IMR-90 (cell line): ENCODE measurements around the gene ASB6. TPM values are rescaled to one million over a fixed set of nuclear protein-coding genes. Genes with fewer than 3 reads are reported as not detected.

Experiments used
- ATAC-seq: fragments of 200-7000 bp; cut with Tn5 transposase; 2 replicates; pipeline ENCODE4 v1.9.1; 2020; ENCODE audit warnings: low read depth, mild to moderate bottlenecking, moderate library complexity
- Bru-seq: library from RNA; stranded (reverse); fragments of 400-500 nt; gene quantifications from one replicate; lab custom pipeline; 2021; lab: Mats Ljungman, UMichigan
- BruChase-seq, 2 experiments: library from RNA; stranded (reverse); fragments of 400-500 nt; gene quantifications; one replicate each; lab custom pipeline; 2021; lab: Mats Ljungman, UMichigan
- BruUV-seq: library from RNA; stranded (reverse); fragments of 400-500 nt; replicated peaks from 2 replicates; lab custom pipeline; 2021; lab: Mats Ljungman, UMichigan
- CTCF ChIA-PET: fragments of 300-600 bp; formaldehyde crosslinking; extraction: SDS; loops from one replicate; lab custom pipeline; 2021; ENCODE audit warnings: antibody characterized with exemption; lab: Yijun Ruan, JAX
- POLR2A ChIA-PET: fragments of 300-600 bp; sonication (Branson Sonifier 250); formaldehyde crosslinking; loops from one replicate; lab custom pipeline; 2022; ENCODE audit warnings: antibody characterized with exemption; ENCODE audit not compliant: unreplicated experiment; lab: Charles Lee
- DNase-seq: peaks from one replicate; pipeline ENCODE4 v3.0.0; 2013
- H2AFZ ChIP-seq: replicated peaks from 2 replicates; pipeline ENCODE3; 2013; ENCODE audit warnings: low read length, mild to moderate bottlenecking; ENCODE audit not compliant: poor library complexity
- H2AK5ac ChIP-seq: 2 replicates; pipeline ENCODE4 v1.6.1; 2013; ENCODE audit warnings: low read depth, low read length, inconsistent platforms
- H2AK9ac ChIP-seq: replicated peaks from 2 replicates; pipeline ENCODE3; 2013; ENCODE audit warnings: mild to moderate bottlenecking, low read depth, low read length, moderate library complexity; ENCODE audit not compliant: poor library complexity
- H2BK120ac ChIP-seq: 2 replicates; pipeline ENCODE4 v1.6.1; 2013; ENCODE audit warnings: low read depth, low read length, inconsistent platforms
- H2BK15ac ChIP-seq: 3 replicates; pipeline ENCODE4 v1.6.1; 2013; ENCODE audit warnings: low read depth, low read length, inconsistent platforms
- H2BK20ac ChIP-seq: 2 replicates; pipeline ENCODE4 v1.6.1; 2013; ENCODE audit warnings: low read depth, mild to moderate bottlenecking, inconsistent platforms, low read length, moderate library complexity
- H2BK5ac ChIP-seq: 2 replicates; pipeline ENCODE4 v1.6.1; 2013; ENCODE audit warnings: mild to moderate bottlenecking, low read depth, low read length, inconsistent platforms; ENCODE audit not compliant: poor library complexity, severe bottlenecking
- H3K14ac ChIP-seq: replicated peaks from 2 replicates; pipeline ENCODE4 v1.6.1; 2013; ENCODE audit warnings: low read depth, low read length, inconsistent platforms
- H3K18ac ChIP-seq: 2 replicates; pipeline ENCODE4 v1.6.1; 2013; ENCODE audit warnings: low read depth, low read length, control low read depth
- H3K23ac ChIP-seq: 2 replicates; pipeline ENCODE4 v1.6.1; 2013; ENCODE audit warnings: low read depth, low read length, inconsistent platforms
- H3K27ac ChIP-seq: 2 replicates; pipeline ENCODE4 v1.5.1; 2013; ENCODE audit warnings: mild to moderate bottlenecking, control low read depth, low read length; ENCODE audit not compliant: insufficient read depth
- H3K27me3 ChIP-seq: 2 replicates; pipeline ENCODE4 v1.6.1; 2013; ENCODE audit warnings: low read length; ENCODE audit not compliant: control insufficient read depth, insufficient read depth
- H3K36me3 ChIP-seq: 2 replicates; pipeline ENCODE4 v1.6.1; 2013; ENCODE audit warnings: low read length, mixed read lengths; ENCODE audit not compliant: control insufficient read depth, insufficient read depth
- H3K4ac ChIP-seq: 2 replicates; pipeline ENCODE4 v1.6.1; 2013; ENCODE audit warnings: low read depth, low read length, inconsistent platforms
- H3K4me1 ChIP-seq: 2 replicates; pipeline ENCODE4 v1.6.1; 2013; ENCODE audit warnings: low read length, mixed read lengths; ENCODE audit not compliant: control insufficient read depth, insufficient read depth
- H3K4me2 ChIP-seq: 2 replicates; pipeline ENCODE4 v1.6.1; 2013; ENCODE audit warnings: low read depth, mild to moderate bottlenecking, control low read depth, low read length, moderate library complexity
- H3K4me3 ChIP-seq: 2 replicates; pipeline ENCODE4 v1.5.1; 2013; ENCODE audit warnings: low read depth, mild to moderate bottlenecking, control low read depth, low read length, moderate library complexity; ENCODE audit not compliant: insufficient read depth
- H3K56ac ChIP-seq: 2 replicates; pipeline ENCODE4 v1.6.1; 2013; ENCODE audit warnings: low read length, inconsistent platforms; ENCODE audit not compliant: insufficient read depth; ENCODE audit errors: extremely low read depth
- H3K79me1 ChIP-seq, 2 experiments: 2 replicates each; pipeline ENCODE4 v1.6.1; 2013; ENCODE audit warnings: low read length in 2 of 2, inconsistent platforms in 1 of 2, low read depth in 1 of 2
- H3K9ac ChIP-seq: 2 replicates; pipeline ENCODE4 v1.6.1; 2013; ENCODE audit warnings: low read depth, low read length, control low read depth
- H3K9me1 ChIP-seq: 2 replicates; pipeline ENCODE4 v1.6.1; 2013; ENCODE audit warnings: low read length, inconsistent platforms; ENCODE audit not compliant: insufficient read depth
- H3K9me3 ChIP-seq: 2 replicates; pipeline ENCODE4 v1.6.1; 2013; ENCODE audit warnings: low read length; ENCODE audit not compliant: control insufficient read depth, insufficient read depth
- H4K20me1 ChIP-seq: 2 replicates; pipeline ENCODE4 v1.6.1; 2013; ENCODE audit warnings: low read length, inconsistent platforms; ENCODE audit not compliant: insufficient read depth
- H4K5ac ChIP-seq: 2 replicates; pipeline ENCODE4 v1.6.1; 2013; ENCODE audit warnings: mild to moderate bottlenecking, low read depth, low read length, control low read depth
- H4K8ac ChIP-seq, 2 experiments: 2 replicates each; pipeline ENCODE4 v1.6.1; 2013; ENCODE audit warnings: low read depth in 2 of 2, low read length in 2 of 2, control low read depth in 1 of 2, inconsistent platforms in 1 of 2
- H4K91ac ChIP-seq: 2 replicates; pipeline ENCODE4 v1.6.1; 2013; ENCODE audit warnings: low read depth, low read length, inconsistent platforms; ENCODE audit not compliant: insufficient read depth
- CEBPB ChIP-seq: IDR thresholded peaks from 2 replicates; pipeline ENCODE4 v1.6.1; 2012; ENCODE audit warnings: low read depth, low read length, improper control_type of control experiment
- CHD1 ChIP-seq: IDR thresholded peaks from 2 replicates; pipeline ENCODE4 v1.6.1; 2012; ENCODE audit warnings: low read depth, low read length, improper control_type of control experiment
- FOS ChIP-seq: fragments of 150-350 bp; IDR thresholded peaks from 2 replicates; pipeline ENCODE4 v1.6.1; 2016; ENCODE audit warnings: low read depth, low read length
- MAZ ChIP-seq: IDR thresholded peaks from 2 replicates; pipeline ENCODE4 v1.6.1; 2012; ENCODE audit warnings: low read depth, mild to moderate bottlenecking, low read length, improper control_type of control experiment, moderate library complexity, borderline replicate concordance
- MXI1 ChIP-seq: IDR thresholded peaks from 2 replicates; pipeline ENCODE4 v1.6.1; 2012; ENCODE audit warnings: low read depth, mild to moderate bottlenecking, low read length, moderate library complexity, borderline replicate concordance
- NFE2L2 ChIP-seq: fragments of 150-350 bp; IDR thresholded peaks from 2 replicates; pipeline ENCODE4 v1.6.1; 2016; ENCODE audit warnings: low read depth, mild to moderate bottlenecking, low read length
- POLR2A ChIP-seq: IDR thresholded peaks from 2 replicates; pipeline ENCODE4 v1.6.1; 2012; ENCODE audit warnings: mild to moderate bottlenecking, low read depth, low read length
- RCOR1 ChIP-seq: IDR thresholded peaks from 2 replicates; pipeline ENCODE4 v1.6.1; 2012; ENCODE audit warnings: mild to moderate bottlenecking, low read length, improper control_type of control experiment; ENCODE audit not compliant: insufficient replicate concordance
- RFX5 ChIP-seq: IDR thresholded peaks from 2 replicates; pipeline ENCODE4 v1.8.0; 2012; ENCODE audit warnings: low read depth, mild to moderate bottlenecking, low read length, moderate library complexity
- WGBS, 2 experiments: methylation state at CpG; one replicate each; pipeline versions ENCODE4 v1.1.5 to v1.1.7; 2013; ENCODE audit warnings: missing lambda C conversion rate in 2 of 2; ENCODE audit not compliant: insufficient read length in 1 of 2; ENCODE audit errors: extremely low coverage in 2 of 2; 5-methylcytosine and 5-hydroxymethylcytosine counted together
- dilution Hi-C: fragments of 300-500 bp; cut with HindIII; formaldehyde crosslinking; loops from one replicate; pipeline ENCODE4 v1.14.3; 2018; ENCODE audit warnings: low sequenced_read_pairs; ENCODE audit not compliant: unreplicated experiment
- in situ Hi-C: fragments of 300-500 bp; cut with MboI; formaldehyde crosslinking; loops from 3 replicates; pipeline ENCODE4 v1.14.3; 2019; ENCODE audit warnings: low sequenced_read_pairs, inconsistent platforms, mixed read lengths
- intact Hi-C: fragments of 100-400 bp; cut with micrococcal nuclease; formaldehyde crosslinking; loops from 2 replicates; pipeline ENCODE4 v1.10.0; 2022
- long read RNA-seq: library from polyadenylated mRNA; unstranded; transcript quantifications from one replicate; pipeline ENCODE4 v2.0.0, GENCODE V29; 2021; ENCODE audit not compliant: unreplicated experiment
- polyA plus RNA-seq, 3 experiments: library from polyadenylated mRNA; depleted of rRNA; stranded (reverse); fragments of >200 nt; gene quantifications; 2 replicates each; pipeline ENCODE4 v1.2.3, GENCODE V29; 2012; ENCODE audit warnings: low replicate concordance in 1 of 3
- total RNA-seq: library from RNA; depleted of rRNA; stranded (reverse); fragments of >200 nt; gene quantifications from 2 replicates; pipeline ENCODE4 v1.2.3, GENCODE V29; 2012; rRNA removed
- TF ChIP-seq, protein P1 (sequence below): fragments of 150-350 bp; IDR thresholded peaks from 2 replicates; pipeline ENCODE4 v1.6.1; 2017; ENCODE audit warnings: mild to moderate bottlenecking, antibody characterized with exemption, low read length, low read depth
- TF ChIP-seq, protein P2 (sequence below): fragments of 150-350 bp; IDR thresholded peaks from 2 replicates; pipeline ENCODE4 v1.6.1; 2016; ENCODE audit warnings: low read depth, mild to moderate bottlenecking, low read length, moderate library complexity, borderline replicate concordance

The ASB6 gene, protein sequence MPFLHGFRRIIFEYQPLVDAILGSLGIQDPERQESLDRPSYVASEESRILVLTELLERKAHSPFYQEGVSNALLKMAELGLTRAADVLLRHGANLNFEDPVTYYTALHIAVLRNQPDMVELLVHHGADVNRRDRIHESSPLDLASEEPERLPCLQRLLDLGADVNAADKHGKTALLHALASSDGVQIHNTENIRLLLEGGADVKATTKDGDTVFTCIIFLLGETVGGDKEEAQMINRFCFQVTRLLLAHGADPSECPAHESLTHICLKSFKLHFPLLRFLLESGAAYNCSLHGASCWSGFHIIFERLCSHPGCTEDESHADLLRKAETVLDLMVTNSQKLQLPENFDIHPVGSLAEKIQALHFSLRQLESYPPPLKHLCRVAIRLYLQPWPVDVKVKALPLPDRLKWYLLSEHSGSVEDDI
- total RNA-seq (9.4 and 9.7 TPM in 2 replicates), polyA plus RNA-seq (2012; rRNA removed) (28.9 and 31.4 TPM in 2 replicates), Bru-seq, nascent RNA (percentile 63 among the genes with signal in this experiment), BruChase-seq, experiment 1, labeled RNA remaining after a 6-hour chase (percentile 62 among the genes with signal in this experiment), BruChase-seq, experiment 2, labeled RNA remaining after a 2-hour chase (percentile 86 among the genes with signal in this experiment)
- 22.2 and 27.8 TPM in 2 replicates for polyA plus RNA-seq (2012; cell fraction: cytosol; rRNA removed)
- polyA plus RNA-seq (2012; cell fraction: nucleus; rRNA removed; ENCODE audit: low replicate concordance), result 42.0 and 79.1 TPM in 2 replicates
- long read RNA-seq, transcript ASB6-201 (6 exons, 2,330 nt), result major isoform, 40 of 51 reads
- long read RNA-seq, partial matches to known transcripts, result 1 of 51 reads
- long read RNA-seq, other reads (novel, unspliced or antisense), result 10 of 51 reads

DNA sequence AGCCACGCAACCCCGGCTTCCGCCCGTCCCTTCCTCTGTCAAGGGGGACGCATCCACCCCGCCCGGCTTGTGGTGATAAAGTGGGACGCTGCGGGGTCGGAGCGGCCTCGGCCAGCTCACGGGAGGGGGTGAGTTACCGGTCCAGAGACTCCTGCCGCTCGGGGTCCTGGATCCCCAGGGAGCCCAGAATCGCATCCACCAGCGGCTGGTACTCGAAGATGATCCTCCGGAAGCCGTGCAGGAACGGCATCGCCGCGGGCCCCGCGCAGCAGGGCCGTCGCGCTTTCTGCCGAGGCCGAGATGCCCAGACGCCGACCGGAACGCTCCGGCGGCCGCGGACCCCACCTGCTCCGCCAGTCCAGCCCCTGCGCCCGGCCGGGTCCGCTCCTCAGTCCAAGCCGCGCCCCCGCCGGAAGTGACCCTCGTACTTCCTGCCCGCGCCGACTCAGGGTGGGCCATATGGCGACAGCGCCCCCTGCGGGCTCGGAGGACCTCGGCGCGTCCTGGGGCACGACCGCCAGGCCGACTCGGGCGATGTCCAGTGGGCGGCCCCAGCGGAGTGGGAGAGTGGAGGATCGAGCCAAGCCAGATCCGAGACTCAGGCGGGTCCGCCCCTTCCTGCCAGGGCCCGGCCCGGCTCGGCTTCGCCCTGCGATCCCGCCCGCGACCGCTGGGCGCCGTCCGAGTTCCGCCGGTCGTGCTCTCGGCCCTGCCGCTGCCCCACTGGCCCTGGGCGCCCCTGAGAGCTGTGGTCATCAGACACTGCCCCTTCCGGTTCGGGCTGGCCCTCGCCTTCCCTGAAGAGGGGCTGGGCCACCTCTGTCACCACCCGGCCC lies at the start of gene ASB6:
TSS of gene ASB6 (minus strand) at position 402 of the 836 bp plus-strand sequence. CDS start at position 250, 152 bp downstream.
- no TSS peak for BruUV-seq
- intact Hi-C loops, result loop anchor here (1.0 kb wide), 4 partner anchors 70 to 141 kb away; no protein-coding TSS in a partner anchor
- TF ChIP-seq FOS, result no peak
- TF ChIP-seq RFX5, result no peak
- no peak for TF ChIP-seq RCOR1
- TF ChIP-seq CEBPB, result no peak
- TF ChIP-seq MAZ, result peak; percentile 93
- TF ChIP-seq, protein P1, sequence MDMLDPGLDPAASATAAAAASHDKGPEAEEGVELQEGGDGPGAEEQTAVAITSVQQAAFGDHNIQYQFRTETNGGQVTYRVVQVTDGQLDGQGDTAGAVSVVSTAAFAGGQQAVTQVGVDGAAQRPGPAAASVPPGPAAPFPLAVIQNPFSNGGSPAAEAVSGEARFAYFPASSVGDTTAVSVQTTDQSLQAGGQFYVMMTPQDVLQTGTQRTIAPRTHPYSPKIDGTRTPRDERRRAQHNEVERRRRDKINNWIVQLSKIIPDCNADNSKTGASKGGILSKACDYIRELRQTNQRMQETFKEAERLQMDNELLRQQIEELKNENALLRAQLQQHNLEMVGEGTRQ, result no peak
- no peak for TF ChIP-seq NFE2L2
- peak; percentile 81 for TF ChIP-seq CHD1
- TF ChIP-seq, protein P2, sequence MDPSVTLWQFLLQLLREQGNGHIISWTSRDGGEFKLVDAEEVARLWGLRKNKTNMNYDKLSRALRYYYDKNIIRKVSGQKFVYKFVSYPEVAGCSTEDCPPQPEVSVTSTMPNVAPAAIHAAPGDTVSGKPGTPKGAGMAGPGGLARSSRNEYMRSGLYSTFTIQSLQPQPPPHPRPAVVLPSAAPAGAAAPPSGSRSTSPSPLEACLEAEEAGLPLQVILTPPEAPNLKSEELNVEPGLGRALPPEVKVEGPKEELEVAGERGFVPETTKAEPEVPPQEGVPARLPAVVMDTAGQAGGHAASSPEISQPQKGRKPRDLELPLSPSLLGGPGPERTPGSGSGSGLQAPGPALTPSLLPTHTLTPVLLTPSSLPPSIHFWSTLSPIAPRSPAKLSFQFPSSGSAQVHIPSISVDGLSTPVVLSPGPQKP, result peak; percentile 50; the same call in 1 of the 2 replicates
- peak; percentile 85 for TF ChIP-seq POLR2A
- TF ChIP-seq MXI1, result no peak

More for the DNA sequence above, at the start of gene ASB6:
- Histone ChIP-seq H2AK5ac (peak within 1 kb of the TSS; percentile 89), H3K9ac (peak within 1 kb of the TSS; percentile 72), H2BK120ac (peak within 1 kb of the TSS; percentile 98), H3K4me3 (peak within 1 kb of the TSS; percentile 81), H3K18ac (peak within 1 kb of the TSS; percentile 58), H3K4me1 (peaks cover 15% of the 10 kb centered on the region), H3K9me1 (no peaks in the 10 kb centered on the region), H3K4ac (peak within 1 kb of the TSS; percentile 99), H3K4me2 (peak within 1 kb of the TSS; percentile 83), H2AFZ (peak within 1 kb of the TSS; percentile 94), H3K27me3 (no peaks in the 10 kb centered on the region), H2BK15ac (peak within 1 kb of the TSS; percentile 93; the same call in 2 of the 3 replicates), H2AK9ac (peak within 1 kb of the TSS; percentile 85), H4K91ac (peak within 1 kb of the TSS; percentile 98), H3K9me3 (no peaks in the 10 kb centered on the region), H4K5ac (peak within 1 kb of the TSS; percentile 93), H3K79me1 (peaks cover 3 to 49% of the 10 kb centered on the region in 2 experiments; a peak in 3 of 4 replicates), H2BK20ac (peak within 1 kb of the TSS; percentile 93), H3K56ac (peak within 1 kb of the TSS; percentile 83), H4K8ac (peak within 1 kb of the TSS; percentile 99 to 100), H3K36me3 (peaks cover 25% of the 10 kb centered on the region), H4K20me1 (peaks cover 46% of the 10 kb centered on the region), H3K27ac (peak within 1 kb of the TSS; percentile 92), H2BK5ac (peak within 1 kb of the TSS; percentile 87), H3K14ac (peak within 1 kb of the TSS; percentile 89), H3K23ac (peak within 1 kb of the TSS; percentile 91)
- WGBS, 2 experiments, result 1% methylated on average over 60 of the region's 93 CpGs; no CpG with 5 or more reads in 1 of the 2 experiments
- in situ Hi-C loops, result no loop called here
- DNase-seq, result peak; percentile 96
- ChIA-PET POLR2A (no interaction called here), CTCF (interaction anchor here (0.5 to 1.1 kb wide), 9 partner anchors 11 to 499 kb away, joined by 3 to 7 read pairs (median 4); no protein-coding TSS in a partner anchor)
- dilution Hi-C loops, result no loop called here
- peak; percentile 94 for ATAC-seq
